Renal pelvis (tissue), 4 donors: ENCODE data around the gene BRD7. TPM values are rescaled to one million over a fixed set of nuclear protein-coding genes. Genes with fewer than 3 reads are reported as not detected.
A peak's percentile ranks its signal among the peaks of the same experiment; 100 is the strongest.

Source experiments
- DNase-seq: peaks from one replicate; pipeline ENCODE4 v3.0.0-alpha.2; 2013
- polyA plus RNA-seq, 3 donors: library from polyadenylated mRNA; unstranded; fragments of 120-200 nt; gene quantifications; one replicate each; pipeline ENCODE4 v1.2.1, GENCODE V29; 2013; ENCODE audit not compliant: insufficient read length in 3 of 3

The BRD7 gene
- polyA plus RNA-seq, 3 donors, result 101 to 116 (median 114) TPM

DNA sequence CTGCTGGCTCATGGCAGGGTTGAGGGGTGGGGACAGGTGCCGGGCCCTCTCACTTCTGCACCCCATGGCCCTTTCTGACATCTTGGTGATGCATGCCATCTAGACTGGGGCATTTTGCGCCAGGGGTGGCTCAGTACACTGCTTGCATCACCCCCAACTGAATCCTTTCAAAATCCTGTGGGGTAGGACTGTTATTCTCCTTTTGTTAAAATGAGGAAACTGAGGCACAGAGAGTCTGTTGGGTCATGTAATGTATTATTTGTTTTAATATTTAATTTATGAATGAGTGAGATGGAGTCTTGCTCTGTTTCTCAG, 92.5 kb downstream of the BRD7 start:
- no peak for DNase-seq

DNA sequence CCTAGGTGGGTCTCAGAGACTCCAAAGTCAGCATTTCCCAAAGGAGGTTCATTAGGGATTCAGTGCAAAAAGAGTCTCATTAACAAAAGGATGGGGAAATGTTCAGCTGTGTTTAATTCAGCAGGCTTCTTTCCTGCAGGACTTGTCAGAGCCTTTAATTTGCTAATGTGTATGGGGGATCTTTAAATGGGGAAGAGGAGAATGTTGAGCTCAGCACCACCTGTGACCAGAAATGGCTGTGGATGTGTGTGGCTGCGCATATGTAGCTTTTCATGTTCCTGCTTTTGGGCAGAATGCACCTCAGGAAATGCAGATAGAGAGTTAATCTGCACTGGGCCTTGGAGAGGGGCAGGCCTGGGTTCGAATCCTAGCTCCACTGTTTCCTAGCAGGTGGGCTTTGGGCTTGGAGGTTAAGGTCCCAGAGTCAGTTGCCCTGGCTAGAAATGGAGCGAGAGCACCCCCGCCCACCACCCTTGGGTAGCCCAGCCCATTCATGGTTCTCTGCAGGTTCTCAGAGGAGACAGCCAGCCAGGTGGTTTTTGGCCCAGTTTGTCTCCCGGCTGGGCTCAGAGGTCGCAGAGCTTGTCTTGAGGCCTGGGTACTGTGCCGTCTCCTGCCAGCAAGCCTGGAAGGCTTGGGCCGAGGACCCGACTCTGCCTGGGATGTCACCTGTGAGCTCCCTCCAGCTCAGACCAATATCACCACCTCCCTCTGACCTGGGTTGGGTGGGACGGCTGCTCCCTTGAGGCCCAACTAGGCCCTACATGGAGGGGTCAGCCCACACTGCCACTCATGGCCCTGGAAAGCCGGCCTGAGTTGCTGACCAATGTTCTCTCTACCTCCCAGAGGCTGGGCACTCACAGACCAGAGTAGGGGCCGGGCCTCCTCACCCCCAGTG, 93.1 kb downstream of the BRD7 start:
- DNase-seq, result no peak

DNA sequence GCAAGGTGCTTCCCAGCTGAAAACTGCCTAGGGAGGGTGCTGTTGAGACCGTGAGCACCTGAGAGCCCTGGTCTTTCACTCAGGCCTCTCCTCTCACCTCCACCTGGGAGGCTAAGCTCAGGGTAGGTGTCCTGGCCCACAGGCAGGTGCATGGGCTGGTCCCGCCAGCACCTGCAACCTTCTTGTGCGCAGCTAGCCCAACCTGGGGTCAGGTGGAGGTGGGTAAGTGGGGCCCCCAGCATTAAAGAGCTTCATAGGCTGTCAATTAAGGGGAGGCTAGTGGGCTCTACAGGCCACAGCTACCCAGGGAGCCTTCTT, 93.7 kb downstream of the BRD7 start:
- DNase-seq, result no peak

DNA sequence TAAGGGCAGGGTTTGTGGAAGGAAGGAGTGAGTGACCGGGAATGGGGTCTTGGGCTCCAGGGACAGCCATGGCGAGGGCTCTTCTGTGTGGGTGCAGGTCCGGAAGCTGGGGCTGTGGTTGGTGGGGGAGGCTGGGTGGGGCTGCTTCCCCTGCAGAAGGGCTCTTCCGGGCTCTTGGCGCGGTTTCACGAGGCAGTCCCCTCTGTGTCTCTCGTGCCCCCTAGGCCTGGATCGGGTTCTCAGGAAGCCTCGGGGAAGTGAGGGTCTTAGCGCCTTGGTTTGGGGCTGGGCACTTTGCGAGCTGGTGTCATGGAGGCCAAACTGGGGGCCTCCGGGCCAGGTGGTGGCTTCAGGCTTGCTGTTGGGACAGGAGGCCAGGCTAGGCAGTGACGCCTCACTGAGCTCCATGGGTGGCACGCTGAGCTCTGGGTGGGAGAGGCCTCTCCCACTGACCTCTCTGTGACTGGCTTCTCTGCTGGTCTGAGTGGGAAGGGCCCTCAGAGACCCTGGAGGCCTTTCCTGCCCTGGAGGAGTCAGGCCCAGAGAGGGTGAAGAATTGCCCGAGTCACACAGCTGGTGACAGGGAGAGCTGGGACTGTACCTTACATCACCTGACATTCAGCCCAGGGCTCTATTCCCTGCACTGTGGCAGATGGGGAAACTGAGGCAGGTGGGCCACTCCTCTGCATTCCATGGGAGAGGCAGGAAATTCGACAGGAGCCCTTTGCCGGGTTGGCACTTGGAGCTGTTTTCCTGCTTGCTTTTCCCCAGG, 94.3 kb downstream of the BRD7 start:
- no peak for DNase-seq

DNA sequence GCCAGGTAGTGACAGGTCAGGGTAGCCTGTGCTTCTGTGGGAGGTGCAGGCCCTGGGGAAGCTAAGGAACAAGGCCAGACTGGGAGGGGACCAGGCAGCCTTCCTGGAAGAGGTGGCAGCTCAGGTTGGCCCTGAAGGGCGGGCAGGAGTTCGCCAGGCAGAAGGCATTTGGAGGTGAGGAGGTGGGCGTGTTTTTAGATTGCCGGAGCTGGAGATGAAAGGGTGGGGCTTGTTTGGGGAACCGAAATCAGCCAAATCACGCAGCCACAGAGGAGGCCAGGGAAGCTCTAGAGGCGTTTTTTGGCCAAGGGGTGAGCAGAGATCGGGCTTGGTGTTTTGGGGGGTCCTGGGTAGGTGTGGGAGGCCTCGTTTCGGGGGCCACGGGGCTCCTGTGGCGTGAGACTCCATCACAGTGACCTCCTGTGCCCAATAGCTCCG, 94.9 kb downstream of the BRD7 start:
- no peak for DNase-seq

DNA sequence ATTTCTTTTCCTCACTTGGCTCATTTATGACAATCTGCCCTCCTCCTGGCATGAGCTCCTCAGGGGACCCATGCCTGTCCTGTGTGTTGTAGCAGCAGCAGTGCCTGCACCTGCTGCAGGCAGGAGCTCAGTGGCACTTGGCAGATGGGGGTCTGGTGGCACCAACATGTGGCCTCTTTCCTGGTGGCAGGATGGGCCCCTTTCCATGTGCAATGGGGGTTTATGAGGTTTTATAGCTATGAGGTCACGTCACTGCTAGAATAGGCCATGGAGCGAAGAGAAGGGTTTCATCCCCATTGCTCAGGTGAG, 95.5 kb downstream of the BRD7 start:
- DNase-seq, result no peak

DNA sequence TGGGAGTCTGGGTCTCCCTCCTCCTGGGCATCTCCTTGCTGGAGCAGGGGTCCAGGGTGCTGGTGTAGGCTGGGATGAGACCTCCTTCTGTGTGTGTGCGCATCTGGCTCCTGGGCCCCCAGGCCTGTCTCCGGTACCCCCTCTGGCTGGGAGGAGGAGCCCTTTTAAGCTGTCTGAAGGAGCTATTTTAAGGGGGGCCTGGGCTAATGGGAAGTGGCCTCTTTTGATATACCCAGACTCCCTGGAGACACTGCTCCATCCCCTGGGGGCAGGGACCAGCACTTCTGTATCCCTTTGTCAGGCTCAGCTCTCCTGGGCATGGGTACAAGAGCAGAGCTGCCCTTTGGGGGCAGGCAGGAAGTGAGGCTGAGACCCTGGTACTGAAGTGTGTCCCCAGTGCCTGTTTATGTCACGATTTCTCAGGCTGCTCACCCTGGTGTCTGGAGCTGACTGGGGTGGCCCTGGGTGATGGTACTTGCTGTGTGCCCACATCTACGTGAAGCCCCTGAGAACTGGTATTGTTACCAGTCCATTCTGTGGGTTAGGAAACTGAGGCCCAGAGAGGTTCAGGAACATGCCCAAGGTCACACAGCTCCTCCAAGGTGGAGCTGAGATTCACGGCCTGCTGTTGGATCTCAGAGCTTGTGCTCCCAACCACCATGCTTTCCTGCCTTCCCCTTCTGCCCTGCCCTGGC, 96.0 kb downstream of the BRD7 start:
- DNase-seq, result no peak

DNA sequence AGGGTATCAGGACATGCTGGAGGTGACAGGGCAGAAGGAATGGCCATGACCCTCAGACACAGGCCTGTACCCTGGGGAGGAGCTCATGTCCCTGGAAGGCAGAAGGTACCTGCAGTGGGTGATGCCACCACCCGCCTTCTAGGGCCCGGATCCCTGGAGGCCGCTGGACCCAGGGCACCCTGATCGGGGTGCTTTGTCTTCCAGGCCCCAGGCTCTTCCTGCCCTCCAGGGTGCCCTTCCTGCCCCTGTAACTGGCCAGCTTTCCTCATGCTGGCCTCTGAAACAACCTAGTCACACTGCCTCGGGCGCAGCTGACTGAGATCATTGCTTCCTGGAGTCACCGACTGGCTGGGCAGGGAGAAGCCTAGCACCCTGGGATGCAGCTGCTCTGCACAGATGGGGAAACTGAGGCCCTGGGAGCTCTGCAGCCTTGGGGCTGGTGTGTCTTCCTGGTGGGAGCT, 96.6 kb downstream of the BRD7 start:
- no peak for DNase-seq

DNA sequence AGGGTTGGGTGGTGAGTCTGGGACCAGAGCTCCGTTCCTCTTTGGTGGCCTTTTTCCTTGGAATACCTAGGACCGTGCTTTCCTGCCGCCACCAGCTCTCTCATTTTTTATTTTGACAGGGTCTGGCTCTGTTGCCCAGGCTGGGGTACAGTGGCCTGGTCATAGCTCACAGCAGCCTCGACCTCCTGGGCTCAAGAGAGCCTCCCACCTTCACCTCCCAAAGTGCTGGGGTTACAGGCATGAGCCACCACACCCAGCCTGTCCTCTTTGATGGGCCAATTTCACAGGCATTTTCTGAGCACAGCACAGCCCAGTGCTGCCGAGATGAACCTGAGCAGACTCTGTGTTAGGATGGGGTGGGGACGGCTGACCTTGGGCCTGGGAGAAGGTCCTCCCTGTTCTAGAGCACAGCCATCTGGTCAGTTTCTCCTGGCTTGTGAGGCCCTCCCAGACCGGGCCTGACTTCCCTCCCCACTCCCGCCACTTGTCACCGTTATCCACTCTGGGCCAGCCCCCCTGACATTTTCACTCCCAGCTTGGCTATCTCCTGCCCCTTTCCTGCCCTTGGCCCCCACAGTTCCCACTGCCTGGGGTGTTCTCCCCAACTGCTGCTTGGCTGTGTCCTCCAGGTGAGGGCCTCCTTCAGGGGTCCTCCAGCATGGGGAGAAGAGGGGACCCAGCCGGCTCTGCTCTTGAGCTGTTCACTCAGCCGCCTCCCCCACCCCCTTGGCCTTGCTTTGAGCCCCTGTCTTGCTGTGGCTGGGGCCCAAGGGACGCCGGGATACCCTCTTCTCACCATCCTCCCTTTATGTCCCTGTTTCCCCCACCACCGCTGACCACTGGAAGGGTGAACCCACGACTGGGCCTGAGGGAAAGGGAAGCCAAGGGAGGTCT, 97.4 kb downstream of the BRD7 start:
- no peak for DNase-seq

DNA sequence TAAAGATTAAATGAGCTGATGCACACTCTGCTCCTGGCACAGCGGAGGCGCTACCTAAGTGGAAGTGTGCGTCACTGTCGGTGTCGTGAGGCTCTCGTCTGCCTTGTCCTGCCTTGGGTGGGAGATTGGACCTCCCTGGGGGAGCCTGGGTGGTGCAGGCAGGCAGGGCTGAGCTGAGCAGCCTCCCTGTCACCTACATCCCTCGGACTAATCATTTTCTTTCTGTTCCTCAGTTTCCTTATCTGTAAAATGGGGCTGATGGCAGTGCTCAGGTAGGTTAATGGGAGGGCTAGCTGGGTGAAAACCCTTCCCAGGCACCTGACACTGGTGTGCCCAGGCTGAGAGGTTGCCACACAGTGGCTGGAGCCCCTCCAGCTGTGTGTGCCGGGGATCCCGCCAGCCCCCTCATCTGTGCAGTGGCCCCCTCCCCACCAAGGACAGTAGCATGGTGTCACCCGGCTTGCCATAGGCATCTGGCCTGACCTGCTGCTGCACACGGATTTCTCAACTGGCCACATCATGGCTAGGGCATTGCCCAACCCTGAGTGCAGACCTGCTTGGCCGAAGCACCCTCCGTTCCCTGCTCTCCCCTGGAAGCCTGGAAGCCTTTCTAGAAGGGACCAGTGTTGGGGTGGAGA, 98.2 kb downstream of the BRD7 start:
- no peak for DNase-seq

DNA sequence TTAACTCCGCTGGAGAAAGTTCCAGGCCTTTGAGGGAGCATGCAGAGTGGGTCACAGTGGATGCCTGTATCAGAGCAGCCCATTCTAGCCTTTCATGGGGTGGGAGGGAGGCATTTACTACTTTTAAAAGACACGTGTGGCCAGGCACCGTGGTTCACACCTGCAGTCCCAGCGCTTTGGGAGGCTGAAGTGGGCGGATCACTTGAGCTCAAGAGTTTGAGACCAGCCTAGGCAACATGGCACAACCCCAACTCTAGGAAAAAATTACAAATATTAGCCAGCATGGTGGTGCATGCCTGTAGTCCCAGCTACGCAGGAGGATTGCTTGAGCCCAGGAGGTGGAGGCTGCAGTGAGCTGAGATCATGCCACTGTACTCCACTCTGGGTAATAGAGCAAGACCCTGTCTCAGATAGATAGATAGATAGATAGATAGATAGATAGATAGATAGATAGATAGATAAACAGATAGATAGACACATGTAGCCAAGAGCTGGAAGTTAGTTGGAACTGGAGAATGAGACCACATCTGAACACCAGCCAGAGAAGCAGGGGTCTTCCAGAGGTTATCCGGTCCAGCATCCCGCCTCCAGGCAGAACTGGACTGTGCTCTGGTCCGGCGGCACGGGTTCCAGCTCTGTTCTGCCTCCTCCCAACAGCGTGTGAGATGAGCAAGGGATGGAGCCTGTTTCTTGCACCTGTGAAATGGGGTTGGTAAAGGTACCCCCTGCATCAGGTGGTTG, 98.8 kb downstream of the BRD7 start:
- no peak for DNase-seq

DNA sequence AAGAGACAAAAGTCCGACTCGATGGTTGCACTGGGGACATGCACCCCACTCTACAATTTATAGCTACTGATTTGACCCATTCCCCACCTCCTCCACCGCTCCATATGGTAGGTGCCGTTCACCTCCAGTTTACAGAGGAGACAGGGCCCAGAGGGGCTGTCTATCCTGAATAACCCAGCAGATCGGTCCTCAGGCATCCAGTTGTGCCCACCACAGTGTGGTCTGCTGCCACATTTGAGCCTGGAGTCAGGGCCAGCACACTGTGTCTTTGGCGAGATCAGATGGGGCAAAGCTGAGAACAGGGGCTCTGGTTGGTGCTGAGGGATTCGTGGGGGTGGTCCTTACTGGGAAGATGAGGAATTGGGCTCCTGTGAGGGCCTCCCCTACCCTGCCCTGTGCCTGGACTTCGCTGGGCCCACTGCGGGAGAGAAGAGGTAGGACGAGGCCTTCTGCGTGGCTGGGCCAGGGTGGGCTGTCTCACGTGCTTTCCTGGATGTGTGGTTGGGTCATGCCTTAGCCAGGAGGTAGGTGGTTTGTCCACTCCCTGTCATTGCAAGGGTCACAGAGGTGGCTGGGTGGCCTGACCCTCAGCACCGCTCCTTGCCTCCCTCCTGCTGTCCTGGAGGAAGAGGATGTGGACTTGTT, 99.6 kb downstream of the BRD7 start:
- no peak for DNase-seq

DNA sequence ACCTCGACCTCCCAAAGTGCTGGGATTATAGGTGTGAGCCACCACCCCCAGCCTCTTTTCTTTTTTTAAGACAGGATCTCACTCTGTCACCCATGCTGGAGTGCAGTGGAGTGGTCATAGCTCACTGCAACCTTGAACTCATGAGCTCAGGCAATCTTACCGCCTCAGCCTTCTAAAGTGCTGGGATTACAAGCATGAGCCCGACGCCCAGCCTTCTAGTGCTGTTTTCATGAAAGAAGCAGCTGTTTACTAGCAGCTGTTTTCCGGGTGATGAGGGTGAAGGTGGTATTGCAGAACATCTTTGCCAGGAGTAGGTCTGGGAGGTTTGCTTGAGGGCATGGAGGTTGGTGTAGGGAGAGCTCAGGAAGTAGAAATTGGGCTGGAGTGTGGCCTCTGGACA, 100.4 kb downstream of the BRD7 start:
- no peak for DNase-seq

DNA sequence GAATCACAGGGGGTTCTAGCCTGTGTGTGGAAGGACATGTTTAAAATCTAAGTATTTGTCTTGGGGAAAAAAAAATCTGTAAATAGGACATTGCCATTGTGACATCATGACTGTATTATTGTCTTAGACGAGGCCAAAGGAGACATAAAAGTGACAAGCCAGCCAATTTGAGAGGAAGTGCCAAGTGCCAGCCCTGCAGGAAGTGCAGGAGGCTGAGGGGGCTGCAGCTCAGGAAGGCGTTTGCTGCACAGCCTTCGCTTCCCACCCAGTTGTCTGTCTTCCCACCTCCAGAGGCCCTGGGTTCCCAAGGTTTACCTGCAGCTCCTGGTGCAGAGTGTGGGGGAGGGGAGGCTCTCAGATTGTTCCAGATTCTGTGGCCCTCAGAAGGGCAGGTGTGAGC, 101.1 kb downstream of the BRD7 start:
- no peak for DNase-seq

DNA sequence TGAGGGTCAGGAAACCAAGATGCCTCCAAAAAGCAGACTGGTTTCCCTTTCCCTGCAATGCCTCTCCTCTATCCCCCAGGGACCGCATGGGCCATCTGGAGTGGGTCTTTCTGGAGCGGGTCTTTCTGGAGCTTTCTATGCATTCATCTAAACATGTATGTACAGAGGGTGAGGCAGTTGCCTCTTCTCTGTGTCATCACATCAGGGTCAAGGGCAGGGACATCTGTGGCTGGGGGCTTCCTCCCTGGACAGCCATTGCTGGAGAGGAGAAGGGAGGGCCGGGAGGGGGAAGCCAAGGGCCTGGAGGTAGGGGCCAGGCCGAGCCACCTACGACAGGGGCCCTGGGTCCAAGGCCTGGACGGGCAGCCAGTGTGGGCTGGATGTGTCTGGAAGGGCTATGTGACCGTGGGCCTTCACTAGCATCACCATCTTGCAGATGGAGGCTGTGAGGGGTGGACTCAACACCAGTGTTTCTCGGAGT, 101.6 kb downstream of the BRD7 start:
- no peak for DNase-seq

DNA sequence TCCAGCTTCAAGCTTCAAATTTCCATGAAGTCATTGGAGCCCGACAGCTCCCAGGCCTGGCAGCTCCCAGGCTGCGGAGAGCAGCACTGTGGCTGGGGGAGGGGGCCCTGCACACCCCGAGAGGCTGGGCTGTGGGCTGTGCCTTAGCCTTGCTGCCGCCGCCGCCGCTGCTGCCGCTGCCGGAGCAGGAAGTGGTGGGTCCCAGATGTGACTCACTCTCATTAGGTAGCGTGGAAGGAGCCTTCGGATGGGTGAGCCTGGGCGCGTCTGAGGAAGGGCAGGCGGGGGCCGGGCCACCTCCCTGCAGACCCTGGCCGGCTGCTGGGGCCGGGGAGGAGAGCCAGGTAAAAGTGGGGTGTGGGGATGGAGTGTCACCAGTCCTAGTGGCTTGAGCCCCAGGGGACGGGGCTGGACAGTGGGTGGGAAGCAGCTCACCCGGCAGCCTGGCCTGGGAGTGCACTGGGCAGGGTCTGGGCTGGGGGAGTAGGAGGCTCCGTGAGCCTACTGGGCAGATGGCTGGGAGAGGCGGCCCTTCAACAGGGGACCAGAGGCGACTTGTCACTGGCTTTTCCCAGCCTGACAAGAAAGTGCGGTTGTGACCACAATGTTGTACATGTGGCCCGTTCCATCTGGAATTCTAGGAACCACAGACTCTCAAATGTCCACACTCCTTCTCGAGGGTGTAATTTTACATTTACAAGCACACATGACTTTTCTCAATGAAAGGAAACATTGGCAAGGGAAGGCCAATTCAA, 102.3 kb downstream of the BRD7 start, which contains the start of gene ADCY7:
Gene ADCY7, plus strand, starts transcription at position 215 of the 755 bp plus-strand sequence. CDS start 21,629 bp downstream, outside the sequence.
- peak; percentile 64 for DNase-seq
